HepG2 (cell line): ENCODE measurements around the gene PDE4D. TPM values are rescaled to one million over a fixed set of nuclear protein-coding genes. Genes with fewer than 3 reads are reported as not detected.
A peak's percentile ranks its signal among the peaks of the same experiment; 100 is the strongest.

Experiments
- ATAC-seq: fragments of 200-7000 bp; cut with Tn5 transposase; 3 replicates; pipeline ENCODE4 v1.9.1; 2020; ENCODE audit warnings: mild to moderate bottlenecking, moderate library complexity
- BruUV-seq: library from RNA; stranded (reverse); fragments of 400-500 nt; replicated peaks from 2 replicates; lab custom pipeline; 2021; lab: Mats Ljungman, UMichigan
- CTCF ChIA-PET: fragments of 300-600 bp; formaldehyde crosslinking; extraction: SDS; loops from one replicate; lab custom pipeline; 2021; ENCODE audit warnings: low total read pairs, inconsistent platforms, low intra/inter-chr PET ratio; lab: Yijun Ruan, JAX
- POLR2A ChIA-PET: fragments of 350-600 bp; sonication (Branson Sonifier 250); formaldehyde crosslinking; loops from one replicate; lab custom pipeline; 2020; ENCODE audit warnings: antibody characterized with exemption, inconsistent platforms; lab: Yijun Ruan, JAX
- DNase-seq: peaks from one replicate; pipeline ENCODE4 v3.0.0-alpha.2; 2015; ENCODE audit warnings: low spot score
- FAIRE-seq: peaks from 3 replicates; lab custom pipeline; 2011; peaks lifted over from hg19 to GRCh38; lab: Jason Lieb, UNC
- H2AFZ ChIP-seq: one replicate; pipeline ENCODE4 v1.6.1; 2011; ENCODE audit warnings: low read length, inconsistent platforms
- H3K27ac ChIP-seq: fragments of 300-600 bp; 3 replicates; pipeline ENCODE4 v1.8.0; 2011; ENCODE audit warnings: mixed run types, mild to moderate bottlenecking, mixed read lengths, low read length, inconsistent platforms; ENCODE audit not compliant: insufficient read depth; ENCODE audit errors: extremely low read length
- H3K27me3 ChIP-seq, 2 experiments: fragments of 200-600 bp in 1 of 2; 2 replicates in 1 of 2; 3 replicates in 1 of 2; pipeline versions ENCODE4 v1.6.0 to v1.8.0; 2011; ENCODE audit warnings: low read length in 2 of 2, mild to moderate bottlenecking in 2 of 2, moderate library complexity in 2 of 2, inconsistent platforms in 1 of 2; ENCODE audit not compliant: insufficient read depth in 2 of 2, control insufficient read depth in 1 of 2
- H3K36me3 ChIP-seq, 2 experiments: fragments of 200-600 bp in 1 of 2; replicated peaks in 1 of 2; 2 replicates in 1 of 2; 3 replicates in 1 of 2; pipeline versions ENCODE4 v1.5.1 to v1.8.0; 2011; ENCODE audit warnings: low read length in 2 of 2, inconsistent platforms in 1 of 2; ENCODE audit not compliant: insufficient read depth in 2 of 2, control insufficient read depth in 1 of 2
- H3K4me1 ChIP-seq: 2 replicates; pipeline ENCODE4 v1.5.1; 2012; ENCODE audit warnings: low read length, inconsistent platforms; ENCODE audit not compliant: insufficient read depth
- H3K4me2 ChIP-seq: 2 replicates; pipeline ENCODE4 v1.6.0; 2011; ENCODE audit warnings: low read depth, low read length, inconsistent platforms
- H3K4me3 ChIP-seq, 3 experiments: fragments of 200-600 bp in 1 of 3; sonication (generic), shearing (Covaris generic) in 1 of 3; replicated peaks in 1 of 3; 2 replicates each; pipeline ENCODE4 v1.5.1; 2011 to 2016; ENCODE audit warnings: low read length in 3 of 3, inconsistent platforms in 2 of 3, low read depth in 2 of 3, mild to moderate bottlenecking in 2 of 3, control low read depth in 1 of 3, mixed read lengths in 1 of 3; ENCODE audit not compliant: insufficient read depth in 1 of 3
- H3K79me2 ChIP-seq: one replicate; pipeline ENCODE4 v1.6.1; 2011; ENCODE audit warnings: low read length, inconsistent platforms; ENCODE audit not compliant: insufficient read depth
- H3K9ac ChIP-seq: 2 replicates; pipeline ENCODE4 v1.6.0; 2011; ENCODE audit warnings: mild to moderate bottlenecking, low read depth, low read length, inconsistent platforms; ENCODE audit not compliant: insufficient read depth
- H3K9me3 ChIP-seq: 2 replicates; pipeline ENCODE4 v1.5.1; 2012; ENCODE audit warnings: mild to moderate bottlenecking, low read length
- H4K20me1 ChIP-seq: 2 replicates; pipeline ENCODE4 v1.6.0; 2011; ENCODE audit warnings: inconsistent platforms, mild to moderate bottlenecking, low read length, moderate library complexity; ENCODE audit not compliant: insufficient read depth
- FOXO1 ChIP-seq: sonication (generic); formaldehyde crosslinking; IDR thresholded peaks from 2 replicates; pipeline ENCODE4 v1.4.0; 2020; ENCODE audit warnings: missing genetic modification reagents
- MAFF ChIP-seq: IDR thresholded peaks from 2 replicates; pipeline ENCODE4 v1.6.1; 2011; ENCODE audit warnings: low read depth, low read length, improper control_type of control experiment
- MAFK ChIP-seq, 2 experiments: IDR thresholded peaks in 1 of 2; conservative IDR thresholded peaks in 1 of 2; 2 replicates each; pipeline ENCODE4 v1.6.1; 2011; ENCODE audit warnings: improper control_type of control experiment in 2 of 2, low read length in 2 of 2
- NFIB ChIP-seq: sonication (generic); formaldehyde crosslinking; IDR thresholded peaks from 2 replicates; pipeline ENCODE4 v1.9.0; 2021; ENCODE audit warnings: missing genetic modification reagents, mild to moderate bottlenecking, borderline replicate concordance
- RBM22 ChIP-seq: fragments of 200-400 bp; formaldehyde crosslinking; optimal IDR thresholded peaks from 2 replicates; pipeline ENCODE3; 2017; ENCODE audit warnings: mild to moderate bottlenecking, low read length, moderate library complexity
- RCOR2 ChIP-seq: IDR thresholded peaks from 2 replicates; pipeline ENCODE4 v1.6.1; 2016; ENCODE audit warnings: missing biosample characterization, missing genetic modification reagents
- SP2 ChIP-seq: sonication (generic); formaldehyde crosslinking; IDR thresholded peaks from 2 replicates; pipeline ENCODE4 v1.5.1; 2020; ENCODE audit warnings: mild to moderate bottlenecking, missing genetic modification reagents
- SRY ChIP-seq: sonication (generic); formaldehyde crosslinking; IDR thresholded peaks from 2 replicates; pipeline ENCODE4 v1.8.0; 2022; ENCODE audit warnings: mild to moderate bottlenecking, missing genetic modification reagents
- USF2 ChIP-seq, 2 experiments: sonication (generic) in 1 of 2; formaldehyde crosslinking in 1 of 2; IDR thresholded peaks; 2 replicates each; pipeline versions ENCODE4 v1.5.1 to v1.6.1; 2011 to 2020; ENCODE audit warnings: borderline replicate concordance in 1 of 2, low read depth in 1 of 2, low read length in 1 of 2, mild to moderate bottlenecking in 1 of 2, missing genetic modification reagents in 1 of 2, moderate library complexity in 1 of 2
- ZFP62 ChIP-seq: sonication (generic); formaldehyde crosslinking; IDR thresholded peaks from 2 replicates; pipeline ENCODE4 v1.4.0; 2020; ENCODE audit warnings: missing genetic modification reagents
- ZMAT5 ChIP-seq: sonication (generic); formaldehyde crosslinking; IDR thresholded peaks from 2 replicates; pipeline ENCODE4 v1.5.0; 2020; ENCODE audit warnings: mild to moderate bottlenecking, low read depth, missing genetic modification reagents, borderline replicate concordance
- ZMYM4 ChIP-seq: sonication (generic); formaldehyde crosslinking; IDR thresholded peaks from 2 replicates; pipeline ENCODE4 v1.8.1; 2023; ENCODE audit warnings: mild to moderate bottlenecking, missing genetic modification reagents
- ZNF335 ChIP-seq: sonication (generic); formaldehyde crosslinking; IDR thresholded peaks from 2 replicates; pipeline ENCODE4 v1.4.0; 2020; ENCODE audit warnings: missing genetic modification reagents
- ZNF468 ChIP-seq: sonication (generic); formaldehyde crosslinking; IDR thresholded peaks from 2 replicates; pipeline ENCODE4 v1.8.0; 2022; ENCODE audit warnings: mild to moderate bottlenecking, moderate library complexity, missing genetic modification reagents
- ZNF576 ChIP-seq: sonication (generic); formaldehyde crosslinking; IDR thresholded peaks from 2 replicates; pipeline ENCODE4 v1.4.0; 2020; ENCODE audit warnings: mild to moderate bottlenecking, missing genetic modification reagents
- ZNF782 ChIP-seq: sonication (generic); formaldehyde crosslinking; IDR thresholded peaks from 2 replicates; pipeline ENCODE4 v1.4.0; 2020; ENCODE audit warnings: missing genetic modification reagents, mild to moderate bottlenecking, borderline replicate concordance
- ZNF788 ChIP-seq: sonication (generic); formaldehyde crosslinking; IDR thresholded peaks from 2 replicates; pipeline ENCODE4 v1.5.0; 2020; ENCODE audit warnings: mild to moderate bottlenecking, missing genetic modification reagents, borderline replicate concordance
- ZZZ3 ChIP-seq: sonication (generic); formaldehyde crosslinking; IDR thresholded peaks from 2 replicates; pipeline ENCODE4 v1.4.0; 2020; ENCODE audit warnings: missing genetic modification reagents, mild to moderate bottlenecking, borderline replicate concordance
- WGBS: methylation state at CpG from one replicate; pipeline ENCODE4 v1.1.6; 2017; ENCODE audit warnings: low lambda C conversion rate; 5-methylcytosine and 5-hydroxymethylcytosine counted together
- in situ Hi-C: cut with HindIII; loops from 2 replicates; pipeline ENCODE4 v1.10.0; 2017; ENCODE audit warnings: low pct_unique_long_range_greater_than_20kb; ENCODE audit not compliant: extremely low pct_ligation_motif_present
- intact Hi-C: fragments of 100-400 bp; cut with micrococcal nuclease; formaldehyde crosslinking; loops from one replicate; pipeline ENCODE4 v1.10.0; 2022; ENCODE audit not compliant: unreplicated experiment
- polyA plus RNA-seq, 8 experiments: library from polyadenylated mRNA; depleted of rRNA in 3 of 8; stranded (reverse) in 7 of 8; unstranded in 1 of 8; fragments of >200 nt; fragmentation: Illumina TruSeq in 4 of 8; extraction: Trizol in 4 of 8; gene quantifications; 2 replicates each; pipeline versions ENCODE4 v1.2.1 to v1.2.3, GENCODE V29; 2011 to 2016; ENCODE audit warnings: low read depth in 4 of 8, missing spikeins in 1 of 8, mixed read lengths in 1 of 8; ENCODE audit not compliant: insufficient read depth in 1 of 8
- total RNA-seq, 5 experiments: library from RNA; depleted of rRNA; stranded (reverse); fragments of >200 nt; fragmentation: Illumina TruSeq; extraction: Trizol; gene quantifications; 2 replicates each; pipeline ENCODE4 v1.2.3, GENCODE V29; 2016; ENCODE audit warnings: low read depth in 1 of 5

The PDE4D gene
- total and polyA plus RNA-seq, 2 of the 13 experiments (the other 11 are each of a cell fraction or from before 2014, with no cell fraction given), result 7.0 to 12.2 TPM

- H3K4me3 ChIP-seq, result no peak overlapping the region
- CTCF ChIA-PET, result no interaction called here
- in situ Hi-C loops, result no loop called here
- H3K4me1 ChIP-seq, result no peaks in the 10 kb centered on the region
- H2AFZ ChIP-seq, result no peak overlapping the region
- no peaks in the 10 kb centered on the region for H3K79me2 ChIP-seq
- no peak overlapping the region for H3K9ac ChIP-seq
- no peaks in the 10 kb centered on the region for H3K36me3 ChIP-seq
- no peak for ATAC-seq
- no peak for DNase-seq
- TF ChIP-seq NFIB (CRISPR knock-in tag) (no peak), ZMAT5 (no peak), RBM22 (no peak), MAFF (peak; percentile 69; the same call in 1 of the 2 replicates), ZNF788 (CRISPR knock-in tag) (no peak), RCOR2 (CRISPR knock-in tag) (no peak), MAFK (conservative IDR thresholded peaks at IDR 0.05 in 1 of 2, IDR thresholded peaks at IDR 0.05 in 1 of 2; ENCODE audit: low read length in 2 of 2) (peak; percentile 59 to 76; a peak in 3 of 4 replicates), ZZZ3 (CRISPR knock-in tag) (no peak), ZNF576 (CRISPR knock-in tag) (no peak)
- TF ChIP-seq, all 625 proteins: peak for 2
- BruUV-seq, result no TSS peak
- intact Hi-C loops, result no loop called here
- no peak for FAIRE-seq
- WGBS, result 38% methylated on average over 1 of the region's 1 CpG
- H3K27me3 ChIP-seq, result no peaks in the 10 kb centered on the region
- POLR2A ChIA-PET, result no interaction called here
- no peaks in the 10 kb centered on the region for H4K20me1 ChIP-seq
- H3K4me2 ChIP-seq, result no peak overlapping the region
- H3K27ac ChIP-seq, result no peak overlapping the region
- H3K9me3 ChIP-seq, result no peaks in the 10 kb centered on the region
These were observed 652.0 kb downstream of the PDE4D start for GRCh38 chr5:59241552-59241951.

- CTCF ChIA-PET, result no interaction called here
- H3K4me2 ChIP-seq, result no peak overlapping the region
- POLR2A ChIA-PET, result no interaction called here
- H3K9me3 ChIP-seq, result no peaks in the 10 kb centered on the region
- DNase-seq (no peak), ATAC-seq (no peak), FAIRE-seq (no peak)
- H2AFZ ChIP-seq, result no peak overlapping the region
- H3K27me3 ChIP-seq, result no peaks in the 10 kb centered on the region
- no peaks in the 10 kb centered on the region for H3K36me3 ChIP-seq
- intact Hi-C loops, result no loop called here
- no peaks in the 10 kb centered on the region for H4K20me1 ChIP-seq
- H3K4me1 ChIP-seq, result no peaks in the 10 kb centered on the region
- H3K9ac ChIP-seq, result no peak overlapping the region
- WGBS, result 50% methylated on average over 1 of the region's 1 CpG
- no peak overlapping the region for H3K4me3 ChIP-seq
- BruUV-seq, result no TSS peak
- no peak overlapping the region for H3K27ac ChIP-seq
- in situ Hi-C loops, result no loop called here
- no peaks in the 10 kb centered on the region for H3K79me2 ChIP-seq
- no peak for TF ChIP-seq ZNF335
- TF ChIP-seq ZMYM4 (CRISPR knock-in tag), result no peak
- no peak for TF ChIP-seq SRY (CRISPR knock-in tag)
- no peak for TF ChIP-seq ZFP62
- no peak for TF ChIP-seq ZNF782 (CRISPR knock-in tag)
- no peak for TF ChIP-seq SP2 (CRISPR knock-in tag)
- TF ChIP-seq USF2 (IDR thresholded peaks at IDR 0.05; ENCODE audit: low read depth, low read length), result no peak
- TF ChIP-seq USF2 (CRISPR knock-in tag; IDR thresholded peaks at IDR 0.05; ENCODE audit: borderline replicate concordance), result no peak
- no peak for TF ChIP-seq RBM22
- no peak for TF ChIP-seq ZNF788 (CRISPR knock-in tag)
- TF ChIP-seq FOXO1 (CRISPR knock-in tag), result no peak
- TF ChIP-seq ZNF468, result no peak
These were observed 652.4 kb downstream of the PDE4D start for GRCh38 chr5:59241119-59241518.
